GM19239 (cell line): ENCODE results near the gene TRIM8.
A peak's percentile ranks its signal among the peaks of the same experiment; 100 is the strongest.

Experiments
- DNase-seq: peaks from one replicate; pipeline ENCODE4 v3.0.0; 2011; ENCODE audit warnings: low spot score; ENCODE audit not compliant: insufficient read length
- FAIRE-seq: peaks from 2 replicates; lab custom pipeline; 2011; peaks lifted over from hg19 to GRCh38; lab: Jason Lieb, UNC

The TRIM8 gene

DNA sequence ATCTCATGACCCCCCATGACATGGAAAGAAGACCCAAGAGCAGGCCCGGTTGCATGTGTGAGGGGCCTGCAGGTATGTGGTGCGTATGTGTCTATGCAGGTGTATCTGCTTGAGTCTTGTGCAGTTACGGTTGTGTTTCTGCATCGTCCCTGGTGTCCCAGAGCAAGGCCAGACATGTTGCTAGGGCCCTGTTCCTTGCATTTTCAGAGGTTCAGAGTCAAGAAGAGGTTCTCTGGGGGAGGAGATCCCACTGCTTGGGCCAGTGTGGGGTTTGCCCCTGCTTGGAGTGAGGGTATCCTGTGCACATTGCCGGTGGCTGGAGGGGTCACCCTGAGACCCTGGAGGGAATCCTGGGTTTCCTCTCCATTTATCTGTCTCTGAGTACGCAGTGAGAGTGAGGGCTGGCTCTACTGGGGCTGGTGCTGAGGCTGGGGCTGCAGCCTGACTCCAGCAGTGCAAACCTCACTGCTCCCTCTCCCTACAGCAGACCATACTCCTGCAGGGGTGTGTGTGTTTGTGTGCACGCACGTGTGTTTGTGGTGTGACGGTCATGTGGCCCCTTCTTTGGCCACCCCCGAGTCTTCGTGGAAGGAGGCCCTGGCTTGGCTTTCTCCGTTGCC is 4.1 kb downstream of the TRIM8 start:
- DNase-seq (no peak), FAIRE-seq (no peak)

DNA sequence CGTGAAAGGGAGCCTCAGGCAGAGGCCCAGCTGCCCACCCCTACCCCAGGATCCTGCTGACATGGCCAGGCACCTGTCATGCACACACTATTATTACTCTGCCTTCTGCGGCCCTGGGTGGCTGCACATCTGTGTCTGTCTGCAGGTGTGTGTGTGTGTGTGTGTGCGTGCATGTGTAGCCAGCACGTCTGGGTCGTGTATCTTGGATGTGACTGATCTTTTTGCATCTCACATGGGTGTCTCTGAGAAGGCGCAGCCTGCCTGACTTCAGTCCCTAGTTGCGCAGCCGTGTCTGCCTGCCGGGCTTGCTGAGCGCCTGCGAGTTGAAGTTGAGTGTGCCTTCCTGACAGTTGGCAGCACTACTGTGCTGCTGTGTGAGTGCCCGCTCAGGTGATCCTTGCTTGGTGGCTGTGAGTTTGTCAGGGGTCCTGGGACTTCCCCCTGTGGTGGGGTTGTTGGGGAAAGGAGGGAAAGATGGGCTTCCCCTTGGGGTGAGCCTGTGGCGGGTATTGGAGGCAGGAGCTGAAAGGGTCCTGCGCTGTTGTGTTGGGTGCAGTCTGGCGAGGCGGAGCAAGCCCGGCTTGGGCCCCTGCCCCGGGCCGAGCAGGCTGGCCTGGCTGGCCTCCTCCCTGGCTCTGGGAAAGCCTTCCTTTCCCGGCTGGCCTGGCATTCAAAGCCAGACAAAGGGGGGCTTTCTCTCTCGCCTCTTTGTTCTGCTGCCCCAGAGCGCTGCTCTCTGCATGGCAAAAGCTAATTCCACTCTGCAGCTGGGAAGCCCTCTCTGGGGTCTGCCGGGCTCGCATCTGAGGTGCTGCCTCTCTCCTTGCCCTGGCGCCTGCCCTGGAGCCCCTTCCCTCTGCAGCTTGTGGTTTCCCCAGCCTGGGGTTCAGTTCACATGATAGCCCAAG is 4.9 kb downstream of the TRIM8 start:
- FAIRE-seq (peak; percentile 37), DNase-seq (no peak)

DNA sequence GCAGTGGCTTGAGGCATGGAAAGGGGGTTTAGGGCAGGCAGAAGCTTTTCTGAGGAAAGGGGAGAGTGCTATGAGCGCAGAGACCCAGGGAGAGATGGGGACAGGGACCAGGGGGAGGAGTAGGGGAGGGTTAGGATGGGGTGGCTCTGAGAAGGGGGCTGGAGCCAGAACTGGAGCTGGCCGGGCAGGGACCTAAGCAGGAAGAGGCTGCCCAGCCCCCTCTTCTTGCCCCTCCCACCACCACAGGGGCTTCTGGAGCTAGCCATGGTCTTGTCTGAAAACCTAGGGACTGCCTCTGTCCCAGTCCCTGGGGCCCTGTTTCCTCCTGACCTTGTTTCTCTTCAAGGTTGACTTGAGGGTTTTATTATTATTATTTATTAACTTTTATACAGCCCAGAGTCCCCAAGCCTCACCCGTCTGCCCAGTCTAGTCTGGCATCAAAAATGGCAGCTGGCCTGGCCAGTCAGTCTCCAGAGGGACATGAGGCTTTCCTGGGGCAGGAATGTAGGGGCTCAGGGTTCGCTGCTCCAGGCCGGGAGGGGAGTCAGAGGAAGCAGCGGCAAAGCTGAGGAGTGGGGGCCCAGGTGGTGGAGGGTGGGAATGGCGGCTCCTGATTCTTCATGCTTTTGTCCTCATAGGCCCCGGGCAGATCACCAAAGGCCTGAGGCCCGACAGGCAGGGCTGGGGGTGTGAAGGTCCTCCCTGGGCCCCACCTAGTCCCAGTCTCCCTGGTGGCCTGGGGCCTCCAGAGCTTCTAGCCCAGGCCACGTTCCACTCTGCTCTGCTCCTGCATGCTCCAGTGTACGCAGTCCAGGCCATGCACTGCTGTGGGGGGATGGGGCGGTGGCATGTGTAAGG is 5.7 kb downstream of the TRIM8 start:
- no peak for FAIRE-seq
- DNase-seq: no peak

DNA sequence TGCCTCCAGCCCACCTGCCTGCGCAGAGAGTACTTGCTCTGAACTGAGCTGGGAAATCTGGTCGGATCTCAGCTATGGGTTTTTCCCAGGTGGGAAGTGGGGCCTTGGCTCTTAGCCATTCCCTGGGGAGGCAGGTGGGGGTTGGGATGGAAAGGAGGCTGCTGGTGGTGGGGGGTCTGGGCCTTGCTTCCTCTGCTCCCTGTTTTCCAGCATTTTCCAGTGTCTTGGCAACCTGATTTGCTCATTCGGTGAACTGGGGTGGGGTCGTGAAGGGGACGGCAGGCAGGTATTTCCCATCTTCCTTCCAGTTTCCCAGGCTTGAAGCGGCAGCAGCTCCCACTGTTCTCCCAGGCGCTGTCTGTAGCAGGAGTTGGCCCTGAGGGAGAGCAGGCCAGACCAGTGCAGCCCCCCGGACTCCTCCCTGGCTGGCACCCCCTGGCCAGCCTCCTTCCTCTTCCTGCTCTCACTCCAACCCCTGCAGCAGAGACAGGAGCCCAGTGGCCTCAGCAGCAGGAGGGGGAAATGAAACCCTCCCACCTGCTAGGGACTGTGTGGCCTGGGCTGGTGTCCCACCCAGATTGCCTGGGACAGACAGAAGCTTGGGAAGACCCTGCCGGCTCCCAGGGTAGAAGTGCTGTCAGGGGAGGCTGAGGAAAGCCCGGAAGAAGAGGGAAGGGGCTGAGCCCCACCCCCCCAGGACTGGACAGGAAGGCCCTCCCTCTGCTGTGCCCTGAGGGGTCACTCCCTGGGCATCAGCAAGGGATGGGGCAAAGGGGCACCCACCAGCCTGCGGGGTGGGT is 6.6 kb downstream of the TRIM8 start:
- peak; percentile 85 for FAIRE-seq
- DNase-seq: no peak

DNA sequence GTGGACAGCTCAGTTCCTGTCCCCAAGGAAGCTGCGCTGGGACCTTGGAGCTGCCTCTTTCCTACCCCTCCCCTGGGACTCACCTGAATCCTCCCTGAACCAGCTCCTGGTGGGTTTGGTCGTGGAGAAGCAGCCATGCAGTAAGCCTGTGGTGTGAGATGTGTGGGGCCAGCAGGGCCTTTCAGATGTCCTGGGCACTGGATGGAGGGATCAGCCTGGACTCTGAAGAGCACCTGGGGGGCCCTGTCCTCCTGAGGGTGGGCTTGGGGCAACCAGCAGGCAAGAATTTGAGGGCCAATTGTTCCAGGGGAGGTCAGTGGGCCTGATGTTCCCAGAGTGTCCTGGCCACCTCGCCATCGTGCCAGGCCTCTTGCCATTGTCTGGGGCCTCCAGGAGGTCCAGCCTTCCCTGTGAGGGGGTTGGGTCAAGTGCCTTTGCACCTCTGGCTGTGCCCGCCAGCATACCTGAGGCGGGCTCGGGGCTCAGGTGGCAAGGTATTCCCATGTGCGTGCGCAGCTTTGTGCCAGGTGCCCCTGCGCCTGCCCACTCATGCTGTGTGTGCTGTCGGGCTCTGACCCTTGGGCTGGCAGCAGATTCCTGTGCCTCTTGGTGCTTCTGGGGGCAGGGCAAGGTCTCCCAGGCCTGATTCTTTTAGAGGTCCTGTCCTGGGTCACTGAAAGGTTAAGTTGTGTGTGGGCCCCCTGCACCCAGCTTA is 7.3 kb downstream of the TRIM8 start:
- FAIRE-seq (no peak), DNase-seq (no peak)

DNA sequence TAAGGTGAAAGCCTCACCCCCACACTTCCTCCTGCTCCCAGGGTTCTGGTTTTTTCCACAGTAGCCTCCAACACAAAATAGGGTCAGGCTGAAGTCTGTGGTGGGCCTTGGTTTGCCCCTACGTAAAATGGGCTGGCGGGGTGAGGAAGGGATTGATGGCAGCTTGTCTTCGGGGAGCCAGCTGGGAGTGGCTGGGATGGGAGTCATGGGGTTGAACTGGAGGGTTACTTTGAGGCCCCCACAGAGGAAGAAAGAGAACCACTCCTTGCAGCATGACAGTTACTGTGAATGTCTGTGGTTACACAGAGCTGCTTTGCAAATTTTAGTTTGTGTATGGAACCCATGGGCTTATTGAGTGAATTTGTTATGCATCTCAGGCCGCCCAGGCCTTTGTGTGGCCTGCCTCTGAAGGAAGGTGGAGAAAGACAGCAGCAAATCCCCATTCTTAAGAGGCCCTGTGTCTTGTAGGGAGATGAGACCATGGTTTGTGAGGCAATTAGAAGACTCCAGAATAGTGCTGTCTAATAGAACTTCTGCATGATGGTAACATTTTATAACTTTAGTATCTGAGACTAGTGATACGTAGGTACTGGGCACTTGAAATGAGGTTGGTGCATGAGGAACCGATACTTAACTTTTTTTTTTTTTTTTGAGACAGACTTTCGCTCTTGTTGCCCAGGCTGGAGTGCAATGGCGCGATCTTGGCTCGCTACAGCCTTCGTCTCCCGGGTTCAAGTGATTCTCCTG is 8.1 kb downstream of the TRIM8 start:
- DNase-seq (no peak), FAIRE-seq (peak; percentile 100)

DNA sequence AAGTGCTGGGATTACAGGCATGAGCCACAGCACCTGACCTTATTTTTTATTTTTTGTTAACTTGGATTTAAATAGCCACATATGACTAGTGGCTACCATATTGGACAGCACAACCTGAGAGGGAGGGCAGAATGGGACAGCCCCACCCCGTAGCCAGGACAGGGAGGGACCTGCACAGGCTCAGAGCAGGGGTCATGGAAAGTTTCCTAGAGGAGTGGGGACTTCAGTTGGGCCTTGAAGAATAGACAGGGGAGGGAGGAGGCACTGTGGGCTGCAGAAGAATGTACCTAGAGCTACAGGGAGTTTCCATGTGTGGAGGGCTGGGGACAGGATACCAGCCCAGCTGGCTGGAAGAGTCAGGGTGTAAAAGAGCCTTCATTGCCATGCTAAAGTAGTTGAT is 8.8 kb downstream of the TRIM8 start:
- DNase-seq: no peak
- FAIRE-seq: peak; percentile 87

DNA sequence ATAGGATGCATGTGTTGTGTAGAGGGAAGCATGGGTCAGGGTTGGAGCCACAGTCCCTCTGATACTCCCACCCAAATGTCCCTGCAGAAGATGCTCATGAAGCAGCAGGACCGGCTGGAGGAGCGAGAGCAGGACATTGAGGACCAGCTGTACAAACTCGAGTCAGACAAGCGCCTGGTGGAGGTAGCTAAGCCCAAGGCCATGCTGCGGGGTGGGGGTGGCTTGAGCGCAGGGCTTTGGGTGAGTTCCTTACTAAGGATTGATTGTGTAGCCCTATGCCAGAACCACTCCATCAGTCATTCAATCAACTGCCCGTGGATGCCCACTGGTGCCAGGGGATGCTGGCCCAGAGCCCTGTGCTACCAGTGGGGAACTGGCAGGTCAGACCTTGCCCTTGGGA is 10.3 kb downstream of the TRIM8 start:
- FAIRE-seq: no peak
- DNase-seq: no peak

DNA sequence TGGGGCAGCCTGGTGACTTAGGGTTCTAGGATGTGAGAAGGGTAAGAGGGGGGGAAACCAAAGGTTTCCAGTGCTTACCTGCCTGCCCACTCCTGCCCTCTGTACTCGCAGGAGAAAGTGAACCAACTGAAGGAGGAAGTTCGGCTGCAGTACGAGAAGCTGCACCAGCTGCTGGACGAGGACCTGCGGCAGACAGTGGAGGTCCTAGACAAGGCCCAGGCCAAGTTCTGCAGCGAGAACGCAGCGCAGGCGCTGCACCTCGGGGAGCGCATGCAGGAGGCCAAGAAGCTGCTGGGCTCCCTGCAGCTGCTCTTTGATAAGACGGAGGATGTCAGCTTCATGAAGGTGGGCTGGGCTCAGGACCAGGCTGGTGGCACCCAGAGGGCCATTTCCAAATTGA is 10.7 kb downstream of the TRIM8 start:
- no peak for FAIRE-seq
- DNase-seq: no peak

DNA sequence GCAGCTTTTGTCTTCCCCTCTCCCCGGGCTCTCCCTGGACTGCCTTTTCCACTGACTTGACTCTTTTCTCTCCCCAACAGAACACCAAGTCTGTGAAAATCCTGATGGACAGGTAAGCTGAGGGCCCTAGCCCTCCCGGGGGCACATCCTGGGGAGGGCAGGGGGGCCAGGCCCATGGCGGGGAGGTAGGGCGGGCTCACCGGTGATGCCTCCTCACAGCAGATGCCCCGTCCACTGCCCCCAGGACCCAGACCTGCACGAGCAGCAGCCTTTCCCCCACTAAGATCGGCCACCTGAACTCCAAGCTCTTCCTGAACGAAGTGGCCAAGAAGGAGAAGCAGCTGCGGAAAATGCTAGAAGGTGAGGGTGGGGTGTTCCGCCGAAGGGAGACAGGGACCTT is 11.7 kb downstream of the TRIM8 start:
- no peak for DNase-seq
- FAIRE-seq: no peak

DNA sequence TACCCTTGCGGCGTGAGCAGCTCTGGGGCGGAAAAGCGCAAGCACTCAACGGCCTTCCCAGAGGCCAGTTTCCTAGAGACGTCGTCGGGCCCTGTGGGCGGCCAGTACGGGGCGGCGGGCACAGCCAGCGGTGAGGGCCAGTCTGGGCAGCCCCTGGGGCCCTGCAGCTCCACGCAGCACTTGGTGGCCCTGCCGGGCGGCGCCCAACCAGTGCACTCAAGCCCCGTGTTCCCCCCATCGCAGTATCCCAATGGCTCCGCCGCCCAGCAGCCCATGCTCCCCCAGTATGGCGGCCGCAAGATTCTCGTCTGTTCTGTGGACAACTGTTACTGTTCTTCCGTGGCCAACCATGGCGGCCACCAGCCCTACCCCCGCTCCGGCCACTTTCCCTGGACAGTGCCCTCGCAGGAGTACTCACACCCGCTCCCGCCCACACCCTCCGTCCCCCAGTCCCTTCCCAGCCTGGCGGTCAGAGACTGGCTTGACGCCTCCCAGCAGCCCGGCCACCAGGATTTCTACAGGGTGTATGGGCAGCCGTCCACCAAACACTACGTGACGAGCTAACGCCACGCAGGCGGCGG is 12.6 kb downstream of the TRIM8 start:
- FAIRE-seq (no peak), DNase-seq (no peak)

DNA sequence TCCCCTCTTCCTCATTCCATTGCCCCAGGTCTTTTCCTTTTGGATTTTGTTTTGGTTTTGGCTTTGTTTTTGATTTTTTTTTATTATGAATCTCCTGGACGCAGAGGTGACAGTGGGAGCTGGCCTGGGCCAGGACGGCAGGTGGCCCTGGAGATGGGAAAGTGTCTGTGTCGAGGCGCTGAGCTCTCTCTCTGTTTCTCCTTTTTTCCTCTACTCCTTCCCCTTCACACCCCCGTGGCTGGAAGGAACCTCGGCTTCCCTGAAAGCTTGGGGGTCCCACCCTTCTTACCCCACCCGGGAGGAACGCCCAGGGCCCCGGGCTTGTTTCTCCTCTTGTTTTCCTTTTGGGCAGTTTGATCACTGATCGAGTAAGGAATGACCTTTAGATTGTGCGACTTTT is 13.2 kb downstream of the TRIM8 start:
- FAIRE-seq: no peak
- DNase-seq: no peak

DNA sequence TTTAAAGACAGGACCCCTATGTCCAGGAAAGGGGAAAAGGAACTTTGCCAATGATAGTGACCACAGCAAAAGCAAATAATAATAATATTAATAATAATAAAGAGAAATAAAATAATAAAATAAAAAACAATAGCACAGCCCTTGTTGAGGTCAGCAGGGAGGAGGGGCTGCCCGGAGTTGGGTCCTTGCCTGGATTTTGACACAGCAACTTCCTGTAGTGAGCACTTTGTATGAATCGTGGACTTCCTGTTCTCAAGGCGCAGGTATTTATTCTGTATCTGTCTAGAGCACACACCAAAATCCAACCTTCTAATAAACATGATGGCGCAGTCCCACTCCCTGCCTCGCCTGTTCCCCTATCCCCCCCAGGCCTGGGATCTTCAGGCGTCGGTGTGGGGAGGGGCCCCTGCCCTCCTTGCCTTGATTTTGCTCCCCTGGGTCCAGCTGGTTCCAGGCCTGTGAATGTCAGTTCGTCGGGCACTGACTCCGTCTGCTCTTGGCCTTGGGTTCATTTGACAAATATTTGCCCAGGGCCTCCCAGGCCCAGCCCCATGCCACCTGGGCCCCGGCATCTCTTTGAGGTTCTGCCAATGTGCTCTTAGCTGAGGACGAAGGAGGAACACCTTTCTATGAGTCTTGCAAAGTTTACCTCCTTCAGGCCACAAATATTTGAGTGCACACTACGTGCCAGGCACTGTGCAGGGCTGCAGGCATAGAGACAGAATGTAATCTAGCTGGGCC is 13.9 kb downstream of the TRIM8 start:
- FAIRE-seq (no peak), DNase-seq (no peak)

DNA sequence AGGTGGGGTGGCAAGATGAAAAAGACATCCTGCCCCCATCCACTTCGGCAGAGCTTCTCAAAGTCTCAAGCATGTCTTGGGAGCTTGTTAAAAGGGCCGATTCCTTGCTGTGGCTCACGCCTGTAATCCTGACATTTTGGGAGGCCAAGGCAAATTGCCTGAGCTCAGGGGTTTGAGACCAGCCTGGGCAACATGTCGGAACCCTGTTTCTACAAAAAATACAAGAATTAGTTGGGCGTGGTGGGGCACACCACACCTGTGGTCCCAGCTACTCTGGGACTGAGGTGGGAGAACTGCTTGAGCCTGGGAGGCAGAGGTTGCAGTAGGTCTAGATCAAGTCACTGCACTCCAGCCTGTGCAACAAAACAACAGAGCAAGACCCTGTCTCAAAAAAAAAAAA is 14.5 kb downstream of the TRIM8 start:
- FAIRE-seq (no peak), DNase-seq (no peak)

DNA sequence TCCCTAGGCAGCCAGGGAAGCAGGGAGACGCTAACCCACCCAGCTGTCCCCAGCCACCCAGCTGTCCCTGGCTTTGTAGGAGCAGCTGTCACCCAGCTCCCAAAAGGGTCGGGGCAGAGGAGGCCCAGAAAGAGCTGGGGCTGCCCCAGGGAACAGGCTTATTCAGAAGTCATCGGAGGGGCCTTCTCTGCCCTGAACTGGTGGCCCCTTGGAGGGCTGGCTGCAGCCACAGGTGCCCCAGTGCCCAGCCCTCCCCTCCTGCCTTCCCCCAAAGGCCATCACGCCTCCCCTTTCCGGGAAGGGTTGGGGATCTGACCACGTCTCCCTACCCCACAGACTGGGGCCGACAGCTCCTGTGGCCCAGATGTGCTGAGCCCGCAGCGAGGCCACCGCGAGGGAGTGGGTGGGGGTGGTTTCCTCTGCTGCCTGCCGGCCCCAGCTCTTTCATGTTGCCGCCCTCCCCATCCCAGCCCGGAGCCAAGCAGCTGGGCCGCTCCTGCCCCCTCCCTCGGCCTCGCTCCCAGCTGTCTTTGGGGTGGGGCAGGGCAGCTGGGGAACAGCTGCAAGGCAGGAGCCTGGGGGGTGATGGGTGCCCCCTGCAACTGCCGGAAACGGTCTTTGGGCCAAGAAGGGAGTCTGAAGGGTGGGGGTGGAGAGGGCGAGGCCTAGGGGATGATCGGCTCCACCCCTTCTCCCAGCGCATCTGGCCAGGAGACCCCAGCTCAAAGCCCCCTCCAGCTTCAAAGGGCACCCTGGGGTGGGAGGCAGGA is 16.8 kb downstream of the TRIM8 start:
- FAIRE-seq: peak; percentile 95

DNA sequence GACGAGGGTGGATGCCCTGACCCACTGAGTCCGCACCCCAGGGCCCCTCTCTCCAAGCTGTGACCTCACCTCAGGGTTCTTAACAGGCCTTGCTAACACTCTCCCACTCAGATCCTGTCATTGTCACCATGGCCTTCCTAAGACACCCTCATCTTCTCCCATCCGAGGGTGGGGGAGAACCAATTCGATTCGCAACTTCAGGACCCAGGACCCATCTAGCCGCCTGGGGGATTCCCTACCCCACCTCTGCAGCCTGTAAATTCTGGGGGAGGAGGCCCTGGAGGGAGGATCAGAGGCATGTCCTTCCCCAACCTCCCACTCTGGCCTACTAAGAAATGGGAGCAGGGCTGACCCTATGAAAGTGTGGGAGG is 17.4 kb downstream of the TRIM8 start:
- FAIRE-seq: no peak
- no peak for DNase-seq

More for the DNA sequence above, 16.8 kb downstream of the TRIM8 start:
- peak; percentile 93 for DNase-seq

DNA sequence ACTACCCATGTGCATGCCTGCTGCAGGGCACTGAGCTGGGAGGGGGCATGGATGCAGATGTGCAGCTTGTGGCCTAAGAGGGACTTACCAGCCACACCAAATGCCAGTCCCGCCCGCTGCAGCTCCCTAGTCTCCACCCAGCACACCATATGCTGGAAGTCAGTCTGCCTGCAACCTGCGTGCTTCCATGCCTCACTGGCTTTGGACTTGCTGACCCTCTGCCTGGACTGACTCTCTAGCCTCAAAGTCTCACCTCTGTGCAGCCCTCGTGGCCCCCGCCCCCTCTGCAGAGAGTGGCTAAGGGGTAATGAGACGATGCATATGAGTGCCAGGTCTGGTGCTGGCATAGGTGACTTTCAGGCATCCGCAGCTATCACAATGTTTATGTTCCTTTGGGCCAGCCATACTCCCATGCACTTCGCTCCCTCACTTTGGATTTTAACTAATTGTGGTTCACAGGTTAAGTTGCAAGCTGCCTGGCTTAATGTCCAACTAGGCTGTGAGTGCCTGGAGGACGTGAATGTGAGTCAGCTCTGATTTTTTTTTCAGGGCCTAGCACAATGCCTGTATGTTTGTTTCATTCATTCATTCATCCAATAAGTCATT is 21.7 kb downstream of the TRIM8 start:
- FAIRE-seq (no peak), DNase-seq (no peak)
